HepG2 (cell line): ENCODE data around the gene SAP25. TPM values are rescaled to one million over a fixed set of nuclear protein-coding genes. Genes with fewer than 3 reads are reported as not detected.
A peak's percentile ranks its signal among the peaks of the same experiment; 100 is the strongest.

ENCODE experiments used
- ATAC-seq: fragments of 200-7000 bp; cut with Tn5 transposase; 3 replicates; pipeline ENCODE4 v1.9.1; 2020; ENCODE audit warnings: mild to moderate bottlenecking, moderate library complexity
- BruUV-seq: library from RNA; stranded (reverse); fragments of 400-500 nt; replicated peaks from 2 replicates; lab custom pipeline; 2021; lab: Mats Ljungman, UMichigan
- CTCF ChIA-PET: fragments of 300-600 bp; formaldehyde crosslinking; extraction: SDS; loops from one replicate; lab custom pipeline; 2021; ENCODE audit warnings: low total read pairs, inconsistent platforms, low intra/inter-chr PET ratio; lab: Yijun Ruan, JAX
- POLR2A ChIA-PET: fragments of 350-600 bp; sonication (Branson Sonifier 250); formaldehyde crosslinking; loops from one replicate; lab custom pipeline; 2020; ENCODE audit warnings: antibody characterized with exemption, inconsistent platforms; lab: Yijun Ruan, JAX
- DNase-seq: peaks from one replicate; pipeline ENCODE4 v3.0.0-alpha.2; 2015; ENCODE audit warnings: low spot score
- FAIRE-seq: peaks from 3 replicates; lab custom pipeline; 2011; peaks lifted over from hg19 to GRCh38; lab: Jason Lieb, UNC
- H2AFZ ChIP-seq: one replicate; pipeline ENCODE4 v1.6.1; 2011; ENCODE audit warnings: low read length, inconsistent platforms
- H3K27ac ChIP-seq: fragments of 300-600 bp; 3 replicates; pipeline ENCODE4 v1.8.0; 2011; ENCODE audit warnings: mixed run types, mild to moderate bottlenecking, mixed read lengths, low read length, inconsistent platforms; ENCODE audit not compliant: insufficient read depth; ENCODE audit errors: extremely low read length
- H3K27me3 ChIP-seq, 2 experiments: fragments of 200-600 bp in 1 of 2; 2 replicates in 1 of 2; 3 replicates in 1 of 2; pipeline versions ENCODE4 v1.6.0 to v1.8.0; 2011; ENCODE audit warnings: low read length in 2 of 2, mild to moderate bottlenecking in 2 of 2, moderate library complexity in 2 of 2, inconsistent platforms in 1 of 2; ENCODE audit not compliant: insufficient read depth in 2 of 2, control insufficient read depth in 1 of 2
- H3K36me3 ChIP-seq, 2 experiments: fragments of 200-600 bp in 1 of 2; replicated peaks in 1 of 2; 2 replicates in 1 of 2; 3 replicates in 1 of 2; pipeline versions ENCODE4 v1.5.1 to v1.8.0; 2011; ENCODE audit warnings: low read length in 2 of 2, inconsistent platforms in 1 of 2; ENCODE audit not compliant: insufficient read depth in 2 of 2, control insufficient read depth in 1 of 2
- H3K4me1 ChIP-seq: 2 replicates; pipeline ENCODE4 v1.5.1; 2012; ENCODE audit warnings: low read length, inconsistent platforms; ENCODE audit not compliant: insufficient read depth
- H3K4me2 ChIP-seq: 2 replicates; pipeline ENCODE4 v1.6.0; 2011; ENCODE audit warnings: low read depth, low read length, inconsistent platforms
- H3K4me3 ChIP-seq, 3 experiments: fragments of 200-600 bp in 1 of 3; sonication (generic), shearing (Covaris generic) in 1 of 3; replicated peaks in 1 of 3; 2 replicates each; pipeline ENCODE4 v1.5.1; 2011 to 2016; ENCODE audit warnings: low read length in 3 of 3, inconsistent platforms in 2 of 3, low read depth in 2 of 3, mild to moderate bottlenecking in 2 of 3, control low read depth in 1 of 3, mixed read lengths in 1 of 3; ENCODE audit not compliant: insufficient read depth in 1 of 3
- H3K79me2 ChIP-seq: one replicate; pipeline ENCODE4 v1.6.1; 2011; ENCODE audit warnings: low read length, inconsistent platforms; ENCODE audit not compliant: insufficient read depth
- H3K9ac ChIP-seq: 2 replicates; pipeline ENCODE4 v1.6.0; 2011; ENCODE audit warnings: mild to moderate bottlenecking, low read depth, low read length, inconsistent platforms; ENCODE audit not compliant: insufficient read depth
- H3K9me3 ChIP-seq: 2 replicates; pipeline ENCODE4 v1.5.1; 2012; ENCODE audit warnings: mild to moderate bottlenecking, low read length
- H4K20me1 ChIP-seq: 2 replicates; pipeline ENCODE4 v1.6.0; 2011; ENCODE audit warnings: inconsistent platforms, mild to moderate bottlenecking, low read length, moderate library complexity; ENCODE audit not compliant: insufficient read depth
- CENPT ChIP-seq: sonication (generic); formaldehyde crosslinking; IDR thresholded peaks from 2 replicates; pipeline ENCODE4 v1.8.0; 2022; ENCODE audit warnings: low read depth, mild to moderate bottlenecking, moderate library complexity, missing genetic modification reagents
- CSRNP2 ChIP-seq: sonication (generic); formaldehyde crosslinking; conservative IDR thresholded peaks from 2 replicates; pipeline ENCODE4 v1.8.0; 2022; ENCODE audit warnings: low read depth, missing genetic modification reagents
- DR1 ChIP-seq: sonication (generic); formaldehyde crosslinking; IDR thresholded peaks from 2 replicates; pipeline ENCODE4 v1.8.0; 2021; ENCODE audit warnings: mild to moderate bottlenecking, missing genetic modification reagents, inconsistent platforms
- DZIP1 ChIP-seq: sonication (generic); formaldehyde crosslinking; IDR thresholded peaks from 2 replicates; pipeline ENCODE4 v1.5.0; 2020; ENCODE audit warnings: mild to moderate bottlenecking, missing genetic modification reagents
- JUNB ChIP-seq: sonication (generic); formaldehyde crosslinking; IDR thresholded peaks from 2 replicates; pipeline ENCODE4 v1.8.0; 2022; ENCODE audit warnings: missing genetic modification reagents, mild to moderate bottlenecking, borderline replicate concordance
- MED1 ChIP-seq: sonication (generic); formaldehyde crosslinking; IDR thresholded peaks from 2 replicates; pipeline ENCODE4 v1.4.0; 2020; ENCODE audit warnings: missing genetic modification reagents
- PBX2 ChIP-seq: IDR thresholded peaks from 2 replicates; pipeline ENCODE4 v1.6.1; 2016; ENCODE audit warnings: control low read depth
- SIN3B ChIP-seq: fragments of 150-350 bp; IDR thresholded peaks from 2 replicates; pipeline ENCODE4 v1.6.1; 2014; ENCODE audit warnings: low read length
- ZNF256 ChIP-seq: sonication (generic); formaldehyde crosslinking; conservative IDR thresholded peaks from 2 replicates; pipeline ENCODE4 v1.4.0; 2020; ENCODE audit warnings: missing genetic modification reagents
- ZNF597 ChIP-seq: sonication (generic); formaldehyde crosslinking; IDR thresholded peaks from 2 replicates; pipeline ENCODE4 v1.5.0; 2020; ENCODE audit warnings: missing genetic modification reagents
- WGBS: methylation state at CpG from one replicate; pipeline ENCODE4 v1.1.6; 2017; ENCODE audit warnings: low lambda C conversion rate; 5-methylcytosine and 5-hydroxymethylcytosine counted together
- in situ Hi-C: cut with HindIII; loops from 2 replicates; pipeline ENCODE4 v1.10.0; 2017; ENCODE audit warnings: low pct_unique_long_range_greater_than_20kb; ENCODE audit not compliant: extremely low pct_ligation_motif_present
- intact Hi-C: fragments of 100-400 bp; cut with micrococcal nuclease; formaldehyde crosslinking; loops from one replicate; pipeline ENCODE4 v1.10.0; 2022; ENCODE audit not compliant: unreplicated experiment
- polyA plus RNA-seq, 8 experiments: library from polyadenylated mRNA; depleted of rRNA in 3 of 8; stranded (reverse) in 7 of 8; unstranded in 1 of 8; fragments of >200 nt; fragmentation: Illumina TruSeq in 4 of 8; extraction: Trizol in 4 of 8; gene quantifications; 2 replicates each; pipeline versions ENCODE4 v1.2.1 to v1.2.3, GENCODE V29; 2011 to 2016; ENCODE audit warnings: low read depth in 4 of 8, missing spikeins in 1 of 8, mixed read lengths in 1 of 8; ENCODE audit not compliant: insufficient read depth in 1 of 8
- total RNA-seq, 5 experiments: library from RNA; depleted of rRNA; stranded (reverse); fragments of >200 nt; fragmentation: Illumina TruSeq; extraction: Trizol; gene quantifications; 2 replicates each; pipeline ENCODE4 v1.2.3, GENCODE V29; 2016; ENCODE audit warnings: low read depth in 1 of 5

Gene SAP25
- total and polyA plus RNA-seq, 2 of the 13 experiments (the other 11 are each of a cell fraction or from before 2014, with no cell fraction given), result 0.15 to 0.20 TPM

- CTCF ChIA-PET, result no interaction called here
- 62% methylated on average over 8 of the region's 12 CpGs for WGBS
- TF ChIP-seq CSRNP2 (no peak), CENPT (peak; percentile 65; the same call in 1 of the 2 replicates), JUNB (CRISPR knock-in tag) (no peak), PBX2 (no peak), ZNF256 (no peak), MED1 (CRISPR knock-in tag) (no peak), SIN3B (no peak), ZNF597 (CRISPR knock-in tag) (no peak), DZIP1 (CRISPR knock-in tag) (0 out of 2 replicates have a peak, but pooled peaks have one; percentile 22), DR1 (CRISPR knock-in tag) (no peak; the same call in 1 of the 2 replicates)
Measured at GRCh38 chr7:100567031-100567730, 6.5 kb downstream of the SAP25 start.

More at GRCh38 chr7:100567031-100567730, 6.5 kb downstream of the SAP25 start:
- FAIRE-seq (no peak), DNase-seq (no peak), ATAC-seq (no peak; the same call in 1 of the 3 replicates)
- Histone ChIP-seq H3K79me2 (no peaks in the 10 kb centered on the region), H3K9ac (peak overlapping the region; percentile 73), H2AFZ (no peak overlapping the region), H3K27ac (peak overlapping the region; percentile 99), H3K27me3 (no peaks in the 10 kb centered on the region), H3K4me2 (peak overlapping the region; percentile 57), H4K20me1 (peaks cover 14% of the 10 kb centered on the region; the same call in 1 of the 2 replicates), H3K9me3 (no peaks in the 10 kb centered on the region), H3K36me3 (peaks cover 17 to 35% of the 10 kb centered on the region in 2 experiments), H3K4me3 (no peak overlapping the region; a peak in 1 of 6 replicates), H3K4me1 (peaks cover 100% of the 10 kb centered on the region)
- in situ Hi-C loops (loop anchor here (5.0 kb wide), 1 partner anchor 80 kb away; no protein-coding TSS in a partner anchor), intact Hi-C loops (no loop called here)
- TSS peak; percentile 15 for BruUV-seq
- POLR2A ChIA-PET, result interaction anchor here (1.7 to 3.6 kb wide), 4 partner anchors 18 to 89 kb away, joined by 8 to 33 read pairs (median 12); partner anchors contain the start of genes AGFG2, FBXO24, LRCH4 and MOSPD3
